B cell (primary cell): Measurements from ENCODE around the gene TPST2. TPM values are rescaled to one million over a fixed set of nuclear protein-coding genes. Genes with fewer than 3 reads are reported as not detected.

ENCODE experiments used
- ATAC-seq: fragments of 200-7000 bp; cut with Tn5 transposase; one replicate; pipeline ENCODE4 v1.10.0; 2021; ENCODE audit warnings: low read depth, mild to moderate bottlenecking, moderate number of reproducible peaks, moderate library complexity
- CTCF ChIA-PET: fragments of 350-600 bp; sonication (Branson Sonifier 250); formaldehyde crosslinking; loops from one replicate; lab custom pipeline; 2021; ENCODE audit warnings: antibody characterized with exemption, inconsistent platforms; lab: Charles Lee
- POLR2A ChIA-PET: fragments of 350-600 bp; sonication (Branson Sonifier 250); formaldehyde crosslinking; loops from one replicate; lab custom pipeline; 2021; ENCODE audit warnings: antibody characterized with exemption; lab: Charles Lee
- DNase-seq: peaks from one replicate; pipeline ENCODE4 v3.0.0; 2013
- H2AFZ ChIP-seq: 2 replicates; pipeline ENCODE4 v1.6.1; 2012; ENCODE audit warnings: mild to moderate bottlenecking, low read depth, low read length; ENCODE audit not compliant: insufficient read depth, poor library complexity, severe bottlenecking
- H3K27ac ChIP-seq, 2 donors: 1 replicate in 1 of 2; 2 replicates in 1 of 2; pipeline ENCODE4 v1.5.1; 2012 to 2013; ENCODE audit warnings: low read length in 2 of 2, mild to moderate bottlenecking in 2 of 2, moderate library complexity in 1 of 2
- H3K27me3 ChIP-seq, 4 experiments: fragments of 200-600 bp in 1 of 4; sonication (generic) in 1 of 4; replicated peaks in 1 of 4; 1 replicate in 2 of 4; 2 replicates in 2 of 4; pipeline versions ENCODE4 v1.6.1 to v1.7.0; 2013 to 2016; ENCODE audit warnings: low read length in 3 of 4, mild to moderate bottlenecking in 2 of 4, mixed read lengths in 1 of 4, moderate library complexity in 1 of 4; ENCODE audit not compliant: insufficient read depth in 4 of 4, control insufficient read depth in 3 of 4; ENCODE audit errors: control extremely low read depth in 1 of 4
- H3K36me3 ChIP-seq, 2 experiments: replicated peaks in 1 of 2; 1 replicate in 1 of 2; 2 replicates in 1 of 2; pipeline versions ENCODE4 v1.6.1 to v1.7.1; 2013; ENCODE audit warnings: low read length in 1 of 2; ENCODE audit not compliant: insufficient read depth in 2 of 2, control insufficient read depth in 1 of 2; ENCODE audit errors: control extremely low read depth in 1 of 2, extremely low read depth in 1 of 2
- H3K4me1 ChIP-seq, 2 donors: fragments of 200-600 bp in 1 of 2; sonication (generic) in 1 of 2; 1 replicate in 1 of 2; 2 replicates in 1 of 2; pipeline versions ENCODE4 v1.5.1 to v1.6.1; 2013 to 2017; ENCODE audit warnings: low read length in 2 of 2; ENCODE audit not compliant: control insufficient read depth in 2 of 2, insufficient read depth in 2 of 2
- H3K4me2 ChIP-seq: replicated peaks from 2 replicates; pipeline ENCODE3; 2012; ENCODE audit warnings: mild to moderate bottlenecking, low read depth, low read length; ENCODE audit not compliant: poor library complexity, severe bottlenecking
- H3K4me3 ChIP-seq, 5 experiments: fragments of 200-600 bp in 1 of 5; sonication (generic) in 1 of 5; 1 replicate in 3 of 5; 2 replicates in 2 of 5; pipeline versions ENCODE4 v1.5.1 to v1.7.0; 2011 to 2016; ENCODE audit warnings: low read length in 4 of 5, mild to moderate bottlenecking in 4 of 5, low read depth in 2 of 5, control low read depth in 1 of 5, moderate library complexity in 1 of 5; ENCODE audit not compliant: insufficient read depth in 1 of 5; ENCODE audit errors: control extremely low read depth in 1 of 5, extremely low read depth in 1 of 5
- H3K79me2 ChIP-seq: fragments of 200-600 bp; sonication (generic); one replicate; pipeline ENCODE4 v1.6.0; 2016; ENCODE audit warnings: low read length; ENCODE audit not compliant: control insufficient read depth, insufficient read depth
- H3K9ac ChIP-seq: fragments of 200-600 bp; sonication (generic); 2 replicates; pipeline ENCODE4 v1.6.1; 2017; ENCODE audit warnings: mild to moderate bottlenecking, low read length, moderate library complexity
- H3K9me3 ChIP-seq, 3 donors: one replicate each; pipeline versions ENCODE4 v1.6.1 to v1.7.1; 2013; ENCODE audit warnings: low read length in 2 of 3; ENCODE audit not compliant: control insufficient read depth in 2 of 3, insufficient read depth in 1 of 3; ENCODE audit errors: control extremely low read depth in 1 of 3
- H4K20me1 ChIP-seq: 2 replicates; pipeline ENCODE4 v1.6.0; 2012; ENCODE audit warnings: mild to moderate bottlenecking, low read length; ENCODE audit not compliant: insufficient read depth, control insufficient read depth, poor library complexity, severe bottlenecking
- H3K27ac Mint-ChIP-seq: one replicate; pipeline ENCODE4 v1.8.0; 2021; ENCODE audit warnings: mixed read lengths
- H3K27me3 Mint-ChIP-seq: one replicate; pipeline ENCODE4 v1.8.0; 2021; ENCODE audit warnings: mixed read lengths
- H3K4me1 Mint-ChIP-seq: one replicate; pipeline ENCODE4 v1.8.0; 2021; ENCODE audit warnings: mixed read lengths
- H3K4me3 Mint-ChIP-seq: one replicate; pipeline ENCODE4 v1.8.0; 2021; ENCODE audit warnings: mixed read lengths
- H3K9me3 Mint-ChIP-seq: one replicate; pipeline ENCODE4 v1.8.0; 2022; ENCODE audit warnings: mixed read lengths; ENCODE audit not compliant: insufficient read depth
- CTCF ChIP-seq: fragments of 200-600 bp; IDR thresholded peaks from one replicate; pipeline ENCODE4 v1.8.0; 2022; ENCODE audit warnings: antibody characterized with exemption, mild to moderate bottlenecking
- EZH2 ChIP-seq: IDR thresholded peaks from 2 replicates; pipeline ENCODE4 v1.6.1; 2012; ENCODE audit warnings: borderline replicate concordance, low read depth, mild to moderate bottlenecking, moderate library complexity, low read length; ENCODE audit not compliant: insufficient read depth, poor library complexity, severe bottlenecking
- WGBS: methylation state at CpG from one replicate; pipeline ENCODE4 v1.1.5; 2013; ENCODE audit warnings: missing lambda C conversion rate; ENCODE audit not compliant: insufficient coverage; 5-methylcytosine and 5-hydroxymethylcytosine counted together
- intact Hi-C: fragments of 100-400 bp; cut with micrococcal nuclease; formaldehyde crosslinking; loops from one replicate; pipeline ENCODE4 v1.10.0; 2022
- polyA plus RNA-seq: library from polyadenylated mRNA; depleted of rRNA; stranded (reverse); fragments of >200 nt; gene quantifications from 2 replicates; pipeline ENCODE4 v1.2.3, GENCODE V29; 2012
- total RNA-seq, 2 donors: library from RNA; stranded (reverse); fragments of 120-200 nt in 1 of 2; gene quantifications; 1 replicate in 1 of 2; 2 replicates in 1 of 2; pipeline versions ENCODE4 v1.2.3 to v1.2.4, GENCODE V29; 2013 to 2022

Gene TPST2
- total and polyA plus RNA-seq, 2 donors (not counting 1 experiment from before 2014, with no cell fraction given), result 16.6 to 43.1 TPM

DNA sequence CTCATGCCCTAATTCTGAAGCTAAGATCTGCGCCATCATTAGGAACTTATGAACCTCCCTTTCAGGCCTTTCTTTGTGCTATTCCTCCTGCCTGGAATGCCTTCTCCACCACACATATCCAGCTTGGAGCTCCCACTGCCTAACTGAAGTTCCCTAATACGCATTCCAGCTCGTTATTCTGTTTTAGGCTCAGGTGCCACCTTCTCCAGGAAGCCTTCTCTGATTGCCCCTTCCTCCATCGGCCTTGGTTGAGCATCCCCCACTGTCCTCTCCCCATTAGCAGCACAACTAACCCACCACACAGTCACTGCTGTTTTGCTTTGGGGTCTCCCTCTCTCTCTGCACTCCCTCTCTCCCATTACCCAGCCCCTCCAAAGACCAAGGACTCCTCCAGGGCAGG is 22.7 kb upstream of the TPST2 start:
- Histone ChIP-seq H3K27ac (no peak overlapping the region), H4K20me1 (no peaks in the 10 kb centered on the region), H3K79me2 (no peaks in the 10 kb centered on the region), H3K4me3 (no peak overlapping the region), H3K36me3 (no peaks in the 10 kb centered on the region), H3K9ac (no peak overlapping the region), H2AFZ (no peak overlapping the region), H3K9me3 (no peaks in the 10 kb centered on the region), H3K4me1 (peaks cover 22 to 41% of the 10 kb centered on the region in 2 donors), H3K27me3 (peaks cover 0 to 5% (median 0%) of the 10 kb centered on the region in 4 experiments), H3K4me2 (no peak overlapping the region)
- ATAC-seq, result no peak
- ChIA-PET POLR2A (no interaction called here), CTCF (no interaction called here)
- TF ChIP-seq EZH2 (no peak), CTCF (no peak)
- no peak for DNase-seq
- intact Hi-C loops, result no loop called here
- H3K27ac Mint-ChIP-seq, result no peak overlapping the region
- 97% methylated on average over 4 of the region's 4 CpGs for WGBS
- H3K4me3 Mint-ChIP-seq, result no peak overlapping the region
- H3K4me1 Mint-ChIP-seq, result peaks cover 37% of the 10 kb centered on the region
- peaks cover 6% of the 10 kb centered on the region for H3K27me3 Mint-ChIP-seq
- no peaks in the 10 kb centered on the region for H3K9me3 Mint-ChIP-seq

- no peak overlapping the region for H2AFZ ChIP-seq
- 71% methylated on average over 1 of the region's 2 CpGs for WGBS
- H3K4me1 ChIP-seq, result peaks cover 18 to 31% of the 10 kb centered on the region in 2 donors
- H3K36me3 ChIP-seq, result no peaks in the 10 kb centered on the region
- H3K9me3 Mint-ChIP-seq, result no peaks in the 10 kb centered on the region
- H3K27ac Mint-ChIP-seq, result no peak overlapping the region
- H3K27me3 Mint-ChIP-seq, result peaks cover 6% of the 10 kb centered on the region
- H3K4me3 Mint-ChIP-seq, result no peak overlapping the region
- H3K9me3 ChIP-seq, result no peaks in the 10 kb centered on the region
- TF ChIP-seq EZH2 (no peak), CTCF (no peak)
- H3K4me3 ChIP-seq, result no peak overlapping the region
- CTCF ChIA-PET, result no interaction called here
- no peak overlapping the region for H3K27ac ChIP-seq
- intact Hi-C loops, result no loop called here
- H3K79me2 ChIP-seq, result no peaks in the 10 kb centered on the region
- no peak overlapping the region for H3K9ac ChIP-seq
- no peaks in the 10 kb centered on the region for H4K20me1 ChIP-seq
- H3K4me2 ChIP-seq, result no peak overlapping the region
- peaks cover 30% of the 10 kb centered on the region for H3K4me1 Mint-ChIP-seq
- ATAC-seq, result no peak
- DNase-seq, result no peak
- POLR2A ChIA-PET, result no interaction called here
- H3K27me3 ChIP-seq, result peaks cover 0 to 4% (median 0%) of the 10 kb centered on the region in 4 experiments
Observed at GRCh38 chr22:26610996-26611395, 21.1 kb upstream of the TPST2 start.
